GM18502 (cell line): Measurements from ENCODE around the gene NR2E3.

Source experiments
- ATAC-seq: cut with Tn5 transposase; IDR thresholded peaks from one replicate; pipeline ENCODE4 v1.9.1; 2021; ENCODE audit warnings: mild to moderate bottlenecking; ENCODE audit not compliant: unreplicated experiment, poor library complexity

NR2E3 gene

DNA sequence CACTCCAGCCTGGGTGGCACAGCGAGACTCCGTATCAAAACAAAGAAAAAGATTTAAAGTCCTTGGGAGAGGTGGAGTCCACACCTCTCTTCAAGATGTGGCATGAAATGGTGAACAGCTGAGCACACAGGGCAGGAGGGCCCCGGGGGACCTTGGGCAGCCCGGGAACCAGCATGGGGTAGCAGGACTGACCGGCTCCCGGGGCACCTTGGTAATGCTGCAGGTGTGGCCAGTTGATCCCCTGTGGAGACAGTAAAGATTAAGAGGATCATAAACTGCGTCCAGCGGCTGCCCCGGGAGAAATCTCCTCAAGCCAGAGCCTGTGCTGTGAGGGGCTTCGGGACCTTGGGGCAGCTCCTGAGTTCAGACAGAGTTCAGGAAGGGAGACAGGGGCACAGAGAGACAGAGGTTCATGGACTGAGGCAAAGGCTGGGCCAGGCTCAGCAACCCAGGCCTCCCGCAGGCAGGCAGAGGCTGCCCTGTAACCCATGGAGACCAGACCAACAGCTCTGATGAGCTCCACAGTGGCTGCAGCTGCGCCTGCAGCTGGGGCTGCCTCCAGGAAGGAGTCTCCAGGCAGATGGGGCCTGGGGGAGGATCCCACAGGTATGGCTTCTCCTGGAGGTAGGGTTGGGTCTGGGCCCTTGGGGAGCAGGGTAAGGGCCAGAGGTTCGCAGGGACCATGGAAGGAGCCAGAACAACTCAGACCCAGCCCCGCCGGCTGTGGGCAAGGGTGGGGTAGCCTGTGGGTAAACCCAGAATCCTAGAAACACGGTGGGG is at the start of gene NR2E3:
Gene NR2E3 (plus strand): TSS at position 299 of the 780 bp plus-strand sequence. CDS start 190 bp downstream, at position 489.
- ATAC-seq: no peak

DNA sequence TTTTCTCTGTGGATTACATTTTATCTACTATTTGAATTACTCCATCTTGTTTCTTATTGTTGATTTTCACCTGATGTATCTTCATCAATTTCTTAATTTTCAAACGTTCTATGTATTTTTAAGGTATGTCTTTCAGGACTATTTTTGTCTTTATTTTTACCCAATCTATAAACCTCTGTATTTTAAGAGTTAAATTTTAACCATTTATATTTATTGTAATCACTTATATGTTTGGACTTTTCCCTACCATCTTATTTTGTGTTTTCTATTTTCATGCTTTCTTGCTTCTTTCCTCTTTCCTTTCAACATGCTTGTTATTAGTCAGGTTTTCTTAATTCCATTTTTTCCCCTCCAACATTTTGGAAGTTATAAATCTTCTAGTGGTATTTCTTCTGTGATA is 49.5 kb upstream of the NR2E3 start:
- no peak for ATAC-seq

DNA sequence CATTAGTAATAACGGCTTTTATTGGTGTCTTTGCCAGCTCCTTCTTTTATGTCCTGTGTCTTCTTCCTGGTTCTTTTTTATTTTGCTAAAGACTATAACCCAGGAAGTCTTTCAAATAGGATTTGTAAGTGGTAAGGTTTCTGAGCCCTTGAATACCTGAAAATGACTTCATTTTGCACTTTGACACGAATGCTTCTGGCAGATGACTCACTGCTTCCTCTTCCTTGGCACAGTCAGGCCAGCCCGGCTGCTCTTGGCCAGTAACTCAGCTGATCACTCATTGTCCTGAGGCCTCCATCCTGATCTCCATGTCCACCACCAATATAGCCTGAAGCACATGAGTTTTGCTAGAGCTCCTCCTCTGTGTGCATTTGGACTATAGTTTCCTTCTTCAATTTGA is 48.7 kb upstream of the NR2E3 start:
- no peak for ATAC-seq

DNA sequence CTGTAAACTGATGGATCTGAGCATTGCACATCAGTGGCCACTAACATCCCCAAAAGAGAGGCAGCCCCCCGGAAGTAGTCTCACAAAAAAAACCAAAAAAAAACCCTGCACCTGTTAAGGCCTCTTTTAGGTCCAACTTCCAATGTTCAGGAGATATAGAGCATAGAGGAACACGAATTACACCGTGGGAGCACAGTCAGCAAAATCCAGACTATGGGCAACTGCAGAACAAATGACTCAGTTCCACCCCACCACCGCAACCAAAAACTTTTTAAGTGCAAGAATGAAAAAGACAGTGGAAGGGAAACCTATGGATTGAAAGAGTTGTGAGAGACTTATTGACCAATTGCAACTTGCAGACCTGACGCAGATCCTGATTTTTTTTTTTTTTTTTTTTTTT is 42.2 kb upstream of the NR2E3 start:
- no peak for ATAC-seq

DNA sequence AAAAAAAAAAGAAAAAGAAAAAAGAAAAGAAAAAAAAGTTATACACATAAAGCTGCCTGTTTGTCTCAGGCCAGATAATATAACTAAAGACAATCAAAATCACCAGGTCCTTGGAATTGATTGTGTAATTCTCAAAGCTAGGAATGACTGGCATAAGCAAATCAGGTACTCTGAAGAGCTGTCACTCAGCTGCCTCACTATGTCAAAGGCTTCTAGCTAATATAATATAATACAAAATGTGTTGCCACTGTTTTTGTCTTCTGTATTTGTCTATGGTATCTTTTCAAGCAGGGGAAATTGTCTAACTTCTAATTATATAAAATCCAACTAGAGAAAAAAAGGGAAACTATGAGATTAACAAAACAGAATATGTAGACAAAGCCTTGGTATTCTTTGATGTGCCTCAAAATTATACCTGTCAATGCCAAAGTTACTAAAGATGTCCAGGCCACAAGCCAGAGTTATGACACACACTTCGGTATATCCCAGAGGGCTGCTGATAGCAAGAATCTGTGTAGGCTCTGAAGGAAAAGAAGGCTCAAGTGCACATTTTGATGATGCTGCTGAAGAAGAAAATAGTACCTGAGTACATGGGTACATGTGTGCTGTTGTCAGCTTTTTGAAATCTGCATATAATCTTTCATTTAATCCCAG is 37.0 kb upstream of the NR2E3 start:
- no peak for ATAC-seq

DNA sequence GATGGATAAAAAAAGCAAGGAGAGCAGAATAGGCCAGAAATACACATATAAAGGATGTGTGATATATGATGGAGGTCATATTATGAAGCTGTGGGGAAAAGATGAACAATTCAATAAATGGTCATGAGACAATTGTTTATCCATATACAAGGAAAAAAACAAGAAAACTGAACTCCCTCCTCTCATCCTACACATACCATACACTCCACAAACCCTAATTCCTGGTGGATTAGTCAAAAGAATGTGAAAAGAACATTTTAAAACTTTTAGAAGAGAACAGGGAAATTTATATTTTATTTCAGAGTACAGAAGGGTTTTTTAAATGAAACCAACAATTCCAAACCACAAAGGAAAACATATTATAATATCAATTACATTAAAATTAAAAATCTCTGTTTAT is 34.5 kb upstream of the NR2E3 start:
- ATAC-seq: no peak

DNA sequence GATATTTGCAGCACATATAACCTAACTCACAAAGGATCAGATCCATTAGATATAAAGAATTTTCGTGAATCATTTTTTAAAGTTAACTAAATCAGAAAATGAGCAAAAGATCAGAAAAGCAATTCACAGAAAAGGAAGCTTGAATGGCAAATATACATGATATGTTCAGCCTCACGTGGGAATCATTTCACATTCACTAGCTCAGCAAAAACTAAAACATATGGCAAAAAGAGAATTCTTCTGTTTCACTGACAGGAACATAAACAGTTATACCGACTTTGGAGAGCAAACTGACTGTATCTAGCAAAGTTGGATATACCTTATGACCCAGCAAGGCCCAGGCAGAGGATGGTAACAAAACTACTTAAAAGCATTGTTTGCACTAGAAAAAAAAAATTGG is 34.0 kb upstream of the NR2E3 start:
- no peak for ATAC-seq

DNA sequence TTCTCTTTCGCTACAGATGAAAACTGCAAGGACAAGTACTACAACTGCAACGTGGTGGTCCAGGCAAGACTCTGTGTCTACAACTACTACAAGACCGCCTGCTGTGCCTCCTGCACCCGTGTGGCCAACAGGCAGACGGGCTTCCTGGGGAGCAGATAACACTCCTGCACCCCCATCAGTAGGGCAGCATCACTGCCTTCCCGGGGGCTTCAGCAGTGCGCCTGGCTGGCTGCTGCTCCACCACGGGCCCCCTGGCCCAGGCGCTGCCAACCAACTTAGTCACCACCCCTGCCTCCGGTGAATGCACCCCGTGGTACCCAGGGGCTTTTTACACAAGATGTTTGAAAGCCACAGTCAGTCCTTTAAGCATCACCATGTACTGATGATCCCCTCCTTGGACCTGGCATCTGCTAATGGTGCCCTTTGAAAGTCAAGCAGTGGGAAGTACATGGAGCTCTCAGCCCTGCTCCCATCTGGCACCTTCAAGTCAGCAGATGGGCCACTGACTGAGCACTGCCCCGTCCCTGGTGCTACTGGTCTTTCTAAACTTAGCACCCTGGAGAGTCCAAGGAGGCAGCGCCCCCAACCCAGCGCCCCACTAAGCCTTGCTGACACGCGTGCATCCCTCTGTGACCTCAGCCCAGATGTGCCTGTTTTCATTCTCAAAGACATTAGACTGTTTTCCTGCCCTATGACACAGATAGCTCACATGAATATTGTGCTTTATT is 33.0 kb upstream of the NR2E3 start:
- no peak for ATAC-seq

DNA sequence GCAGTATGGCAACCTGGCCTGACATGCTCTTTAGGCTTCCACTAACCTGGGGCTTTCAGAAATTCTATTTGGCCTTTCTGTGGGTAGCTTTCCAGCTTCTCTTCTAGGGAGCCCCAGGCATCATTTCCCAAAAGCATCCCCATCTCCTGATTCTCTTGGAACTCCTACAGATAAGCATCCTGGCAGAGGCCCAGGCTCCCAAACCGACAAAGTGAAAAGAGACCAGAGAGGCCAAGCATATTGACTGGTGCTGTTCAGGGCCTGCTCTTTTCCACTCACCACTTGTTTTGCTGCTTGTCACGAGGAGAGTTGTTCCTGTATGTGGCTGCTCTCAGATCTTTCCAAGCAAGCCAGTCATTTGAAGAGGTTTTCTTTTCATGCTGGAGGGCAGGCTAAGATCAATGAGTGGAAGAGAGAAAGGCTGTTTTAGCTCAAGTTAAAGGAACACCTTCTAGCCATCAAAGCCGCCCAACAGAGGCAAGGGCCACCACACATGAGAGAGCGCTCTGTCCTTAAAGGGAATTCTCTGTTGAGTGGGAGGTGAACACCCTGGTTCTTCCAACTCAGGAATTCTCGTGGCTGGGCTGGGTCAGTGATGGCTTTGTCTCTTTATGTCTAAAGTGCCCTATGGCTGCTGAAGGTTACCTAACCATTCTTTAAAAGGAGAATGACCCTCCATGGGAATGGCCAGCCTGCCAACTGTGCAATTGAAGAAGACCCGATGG is 31.1 kb upstream of the NR2E3 start:
- ATAC-seq: no peak

DNA sequence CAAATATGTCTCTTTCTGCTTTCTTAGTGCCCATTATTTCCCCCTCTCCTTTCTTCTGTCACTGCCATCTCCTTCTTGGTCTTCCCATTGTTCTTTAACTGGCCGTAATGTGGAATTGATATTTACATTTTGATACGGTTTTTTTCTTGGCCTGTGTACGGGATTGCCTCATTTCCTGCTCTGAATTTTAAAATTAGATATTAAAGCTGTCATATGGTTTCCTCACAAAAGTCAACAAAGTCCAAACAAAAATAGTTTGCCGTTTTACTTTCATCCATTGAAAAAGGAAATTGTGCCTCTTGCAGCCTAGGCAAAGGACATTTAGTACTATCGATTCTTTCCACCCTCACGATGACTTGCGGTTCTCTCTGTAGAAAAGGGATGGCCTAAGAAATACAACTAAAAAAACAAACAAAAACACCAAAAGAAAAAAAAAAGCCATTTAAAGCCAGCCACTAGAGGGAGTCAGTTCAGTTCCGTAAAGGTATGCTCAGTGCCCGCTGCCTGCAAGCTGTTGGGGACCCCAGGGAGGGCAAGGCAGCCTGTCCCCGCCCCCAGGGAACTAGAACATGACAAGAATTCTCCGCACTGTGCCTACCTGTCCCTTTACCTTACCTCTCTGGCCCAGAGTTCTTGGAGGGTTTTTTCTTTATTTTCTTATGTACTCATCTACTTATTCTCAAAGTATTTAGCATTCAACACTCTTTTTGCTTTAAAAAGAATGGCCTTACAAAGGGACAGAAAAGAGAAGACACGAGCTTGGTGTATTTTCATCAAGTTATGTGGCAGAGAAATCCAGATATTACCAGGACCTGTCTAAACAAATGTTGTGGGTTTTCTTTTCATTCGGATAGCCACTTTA is 30.0 kb upstream of the NR2E3 start:
- no peak for ATAC-seq

DNA sequence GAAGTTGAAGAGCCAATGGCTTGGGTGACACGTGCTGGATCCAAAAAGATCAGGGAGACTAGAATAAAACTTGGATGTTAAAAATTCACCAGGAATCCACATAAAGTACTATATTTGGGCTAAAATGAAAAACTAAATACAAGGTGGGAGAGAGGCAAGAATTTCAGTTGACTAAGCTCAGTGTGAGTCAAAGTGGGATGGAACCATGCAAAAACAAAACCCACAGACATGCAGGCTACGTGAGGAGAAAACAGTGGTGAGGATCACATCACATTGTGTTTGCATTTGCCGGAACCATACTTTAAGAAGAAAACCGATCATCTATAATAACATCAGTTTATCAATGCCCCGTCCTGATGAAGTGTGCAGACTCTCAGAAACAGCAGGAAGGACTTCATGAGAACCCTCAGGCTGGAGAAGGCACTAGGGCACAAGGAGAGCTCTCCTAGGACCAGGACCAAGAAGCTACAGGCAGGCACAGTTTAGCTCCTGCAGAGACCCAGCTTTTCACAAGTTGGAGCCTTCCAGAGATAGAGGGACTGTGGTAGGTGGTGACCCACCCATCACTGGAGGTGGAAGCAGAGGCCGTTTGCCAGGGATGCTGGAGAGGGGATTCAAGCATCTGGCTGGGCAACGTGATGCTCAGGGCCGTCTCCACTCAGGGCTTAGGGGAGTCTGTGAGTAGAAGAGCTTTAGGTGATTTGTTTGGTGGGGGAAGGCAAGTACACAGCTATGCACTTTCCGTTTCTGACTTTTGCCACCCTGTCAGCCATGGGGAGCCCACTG is 29.0 kb upstream of the NR2E3 start:
- ATAC-seq: peak; percentile 65

DNA sequence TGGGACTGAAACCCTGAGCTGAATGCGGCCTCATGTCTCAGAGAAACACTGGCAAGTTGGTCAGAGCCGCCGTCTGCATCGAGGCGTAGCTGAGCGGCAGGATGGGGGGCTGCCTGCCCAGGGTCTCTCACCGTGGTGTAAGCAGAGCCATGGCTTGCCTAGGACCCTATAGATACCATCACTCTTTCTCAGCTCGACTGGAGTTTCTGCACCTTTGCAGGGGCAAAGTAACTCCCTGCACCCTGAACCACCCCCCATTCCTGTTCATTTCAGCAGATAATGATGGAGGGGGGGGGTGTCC is 28.4 kb upstream of the NR2E3 start:
- no peak for ATAC-seq

DNA sequence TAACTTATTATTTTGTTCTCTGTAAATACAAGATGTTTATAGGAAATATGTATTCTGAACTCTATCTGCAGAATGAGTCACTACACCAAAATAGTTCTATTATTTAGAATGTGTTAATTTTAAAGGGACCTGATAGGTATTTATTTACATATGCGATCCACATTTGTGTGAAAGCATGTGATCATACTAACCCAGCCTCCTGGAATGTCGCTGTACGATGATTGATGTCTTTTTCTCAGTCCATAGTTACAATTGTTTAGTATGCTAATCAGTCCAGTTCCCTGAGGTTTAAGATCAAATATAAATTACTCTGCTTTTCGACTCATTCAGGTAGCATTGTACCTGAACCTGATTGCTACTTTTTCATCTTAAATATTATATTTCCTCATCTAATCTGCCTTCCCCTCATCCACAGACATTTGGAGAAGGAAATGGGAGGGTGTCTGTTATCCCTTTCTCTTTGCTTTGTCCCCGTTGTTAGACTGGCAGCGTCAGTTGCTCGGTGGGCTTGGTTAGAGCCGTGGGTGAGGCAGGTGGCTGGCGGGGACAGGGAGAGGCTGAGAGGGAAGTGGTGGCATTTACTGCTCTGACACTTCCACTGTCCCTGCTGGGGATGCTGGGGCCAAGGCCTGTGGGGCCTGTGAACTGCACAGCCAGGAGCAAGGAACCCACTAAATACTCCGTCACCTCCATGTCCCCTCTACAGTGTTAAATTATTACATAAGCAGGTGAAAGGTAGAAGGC is 27.8 kb upstream of the NR2E3 start:
- no peak for ATAC-seq

DNA sequence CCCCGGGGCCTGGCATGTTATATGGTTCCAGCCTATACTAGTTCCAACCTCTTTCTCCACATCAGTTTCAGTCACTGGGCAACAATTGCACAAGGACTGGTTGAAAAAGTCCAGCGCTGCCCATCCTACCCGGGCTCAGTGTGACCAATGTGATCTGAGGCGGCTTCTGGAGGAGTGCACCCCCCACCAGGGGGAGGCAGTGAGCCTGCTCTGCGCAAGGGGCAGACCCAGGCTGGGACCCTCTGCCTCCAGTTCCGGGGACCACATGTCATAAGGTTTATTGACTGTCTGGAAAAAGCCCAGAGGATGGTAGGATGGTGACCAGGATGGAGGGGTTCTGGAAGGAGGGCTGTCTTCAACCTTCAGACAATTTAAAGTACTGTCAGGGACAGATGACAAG is 25.6 kb upstream of the NR2E3 start:
- ATAC-seq: no peak

DNA sequence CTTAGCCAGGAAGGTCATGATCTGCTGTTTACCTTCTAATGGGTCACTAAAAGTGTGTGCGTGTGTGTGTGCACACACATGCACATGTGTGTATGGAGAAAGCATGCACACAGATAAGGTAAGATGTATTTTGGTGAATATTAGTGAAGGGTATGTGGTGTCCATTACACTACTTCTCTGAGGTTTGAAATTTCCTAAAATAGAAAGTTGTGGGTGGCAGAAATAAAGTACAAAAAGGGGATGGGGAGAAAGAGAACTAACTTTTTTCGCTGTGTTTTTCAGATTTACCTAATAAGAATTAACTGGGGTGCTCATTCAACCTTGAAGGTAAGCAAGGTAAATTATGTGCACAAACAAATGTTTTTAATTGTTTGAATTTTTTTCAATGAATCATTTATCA is 24.4 kb upstream of the NR2E3 start:
- ATAC-seq: no peak

DNA sequence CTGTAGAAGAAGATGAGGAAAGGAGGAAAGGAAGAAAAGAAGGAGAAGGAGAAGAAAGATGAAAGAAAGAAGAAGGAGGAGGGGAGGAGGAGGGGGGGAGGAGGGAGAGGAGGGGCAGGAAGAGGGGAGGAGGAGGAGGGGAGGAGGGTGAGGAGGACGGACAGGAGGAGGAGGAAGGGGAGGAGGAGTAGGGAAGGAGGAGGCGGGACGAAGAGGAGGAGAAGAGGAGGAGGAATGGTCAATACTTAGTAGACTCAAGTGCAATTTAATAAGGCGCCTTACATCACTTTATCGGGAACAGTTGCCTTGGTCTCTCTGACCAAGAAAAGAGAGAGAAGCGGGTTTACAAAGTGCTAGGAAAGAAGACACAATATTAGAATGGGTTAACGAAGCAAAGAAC is 23.7 kb upstream of the NR2E3 start:
- ATAC-seq: no peak

DNA sequence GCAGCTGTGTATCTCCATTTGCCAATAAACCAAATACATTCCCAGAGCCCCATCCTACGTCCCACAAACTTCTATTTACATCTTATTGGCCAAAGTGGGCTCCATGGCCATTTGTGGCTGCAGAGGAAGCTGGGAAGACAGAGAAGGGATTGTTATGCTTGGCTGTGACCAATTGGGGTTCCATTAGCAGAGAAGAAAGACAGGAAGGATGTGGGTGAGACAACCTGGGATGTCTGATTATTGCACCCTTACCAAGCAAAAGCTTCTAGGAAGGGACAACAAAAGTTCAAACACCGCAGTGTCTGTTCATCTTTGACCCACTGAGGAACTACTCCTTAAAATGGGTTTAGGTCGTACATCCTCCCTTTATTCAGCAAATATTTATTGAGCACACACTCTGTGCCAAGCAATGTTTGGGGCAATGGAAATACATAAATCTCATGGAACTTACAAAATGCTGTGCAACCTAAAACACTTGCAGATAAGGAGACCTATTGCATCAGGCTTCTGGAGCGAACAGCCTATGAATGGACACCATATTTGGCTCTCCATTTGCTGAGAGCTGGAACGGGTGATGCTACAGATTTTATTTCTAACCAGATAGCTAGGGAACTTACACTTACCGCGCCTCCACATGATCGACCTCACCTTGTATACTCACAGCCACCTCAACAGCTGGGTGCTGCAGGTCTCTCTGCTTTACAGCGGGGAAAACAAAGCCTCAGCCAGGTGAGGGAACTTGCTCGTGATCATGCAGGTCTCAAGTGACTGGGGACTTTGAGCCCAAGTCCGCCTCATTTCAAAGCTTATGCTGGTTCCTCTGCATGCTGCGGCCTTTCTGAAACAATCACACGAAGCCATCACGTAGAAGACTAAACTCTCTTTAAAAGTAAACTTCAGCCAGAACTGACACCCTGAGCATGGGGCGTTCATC is 21.4 kb upstream of the NR2E3 start:
- ATAC-seq: no peak

DNA sequence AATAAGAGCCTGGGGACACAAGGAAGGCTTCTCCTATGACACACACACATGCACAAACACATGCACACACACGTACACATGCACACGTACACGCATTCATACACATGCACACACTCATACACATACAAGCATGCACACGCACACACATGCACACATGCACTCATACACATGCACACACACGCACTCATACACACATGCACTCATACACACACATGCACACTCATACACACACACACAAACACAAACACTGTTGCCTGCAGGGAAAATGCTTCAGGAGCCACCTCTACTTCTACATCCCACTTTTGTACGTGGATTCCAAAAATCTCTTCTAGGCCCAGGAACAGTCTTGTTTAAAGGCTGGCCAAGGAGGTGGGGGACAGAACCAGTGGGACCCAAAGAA is 20.7 kb upstream of the NR2E3 start:
- no peak for ATAC-seq
